ENCODE results near the gene TRMT44. TPM values are rescaled to one million over a fixed set of nuclear protein-coding genes. Genes with fewer than 3 reads are reported as not detected.

Gene TRMT44
- total and polyA plus RNA-seq, 2 of the 13 experiments (the other 11 are each of a cell fraction or from before 2014, with no cell fraction given): 5.8 to 8.6 TPM

DNA sequence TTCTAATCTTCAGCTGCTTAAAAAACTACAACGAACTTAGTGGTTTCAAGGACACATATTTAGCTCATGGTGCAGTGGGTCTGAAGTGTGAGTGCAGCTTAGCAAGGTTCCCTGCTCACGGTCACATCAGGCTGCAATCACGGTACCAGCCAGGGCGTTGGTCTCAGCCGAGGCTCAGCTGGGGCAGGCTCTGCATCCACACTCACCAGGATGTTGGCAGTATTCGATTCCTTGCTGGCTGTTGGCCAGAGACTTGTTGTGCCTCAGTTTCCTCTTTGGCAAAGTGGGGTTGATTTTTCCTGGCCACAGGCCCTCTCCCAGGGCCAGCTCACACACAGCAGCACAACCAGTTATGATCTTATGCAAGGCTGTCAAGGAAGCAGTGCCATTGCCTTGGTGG lies 61.8 kb downstream of the TRMT44 start:
- Histone ChIP-seq H3K4me2 (ENCODE audit: low read depth, low read length) (no peak overlapping the region), H3K4me3 (replicated peaks in 1 of 3; ENCODE audit: insufficient read depth in 1 of 3, low read depth in 2 of 3, low read length in 3 of 3) (no peak overlapping the region), H3K27me3 (ENCODE audit: control insufficient read depth in 1 of 2, insufficient read depth in 2 of 2, low read length in 2 of 2) (peaks cover 8 to 38% of the 10 kb centered on the region in 2 experiments; a peak in 4 of 5 replicates), H3K9ac (ENCODE audit: insufficient read depth, low read depth, low read length) (no peak overlapping the region), H4K20me1 (ENCODE audit: insufficient read depth, low read length) (no peaks in the 10 kb centered on the region), H2AFZ (ENCODE audit: low read length) (no peak overlapping the region), H3K36me3 (replicated peaks in 1 of 2; ENCODE audit: control insufficient read depth in 1 of 2, insufficient read depth in 2 of 2, low read length in 2 of 2) (no peaks in the 10 kb centered on the region), H3K27ac (ENCODE audit: extremely low read length, insufficient read depth, low read length) (no peak overlapping the region), H3K79me2 (ENCODE audit: insufficient read depth, low read length) (no peaks in the 10 kb centered on the region), H3K4me1 (ENCODE audit: insufficient read depth, low read length) (peaks cover 9% of the 10 kb centered on the region), H3K9me3 (ENCODE audit: low read length) (no peaks in the 10 kb centered on the region)
- POLR2A ChIA-PET: no interaction called here
- CTCF ChIA-PET (ENCODE audit: low intra/inter-chr PET ratio, low total read pairs): no interaction called here
- intact Hi-C loops (cut with micrococcal nuclease; ENCODE audit: unreplicated experiment): no loop called here
- DNase-seq (ENCODE audit: low spot score) (no peak), ATAC-seq (no peak), FAIRE-seq (no peak)
- whole genome bisulfite sequencing (ENCODE audit: low lambda C conversion rate): 35% methylated on average over 5 of the region's 6 CpGs
- in situ Hi-C loops (cut with HindIII; ENCODE audit: extremely low pct_ligation_motif_present, low pct_unique_long_range_greater_than_20kb): no loop called here
- BruUV-seq (replicated peaks): no TSS peak
- no peak for TF ChIP-seq CREBL2 (CRISPR knock-in tag; IDR thresholded peaks at IDR 0.05; ENCODE audit: borderline replicate concordance)

- BruUV-seq (replicated peaks): no TSS peak
- POLR2A ChIA-PET: no interaction called here
- H3K79me2 ChIP-seq (ENCODE audit: insufficient read depth, low read length): no peaks in the 10 kb centered on the region
- no peak overlapping the region for H2AFZ ChIP-seq (ENCODE audit: low read length)
- H3K9me3 ChIP-seq (ENCODE audit: low read length): no peaks in the 10 kb centered on the region
- H3K4me1 ChIP-seq (ENCODE audit: insufficient read depth, low read length): peaks cover 9% of the 10 kb centered on the region
- in situ Hi-C loops (cut with HindIII; ENCODE audit: extremely low pct_ligation_motif_present, low pct_unique_long_range_greater_than_20kb): no loop called here
- peaks cover 8 to 39% of the 10 kb centered on the region in 2 experiments; a peak in 4 of 5 replicates for H3K27me3 ChIP-seq (ENCODE audit: control insufficient read depth in 1 of 2, insufficient read depth in 2 of 2, low read length in 2 of 2)
- intact Hi-C loops (cut with micrococcal nuclease; ENCODE audit: unreplicated experiment): no loop called here
- 46% methylated on average over 8 of the region's 13 CpGs for whole genome bisulfite sequencing (ENCODE audit: low lambda C conversion rate)
- no peaks in the 10 kb centered on the region for H3K36me3 ChIP-seq (replicated peaks in 1 of 2; ENCODE audit: control insufficient read depth in 1 of 2, insufficient read depth in 2 of 2, low read length in 2 of 2)
- DNase-seq (ENCODE audit: low spot score) (peak; percentile 18), ATAC-seq (no peak; the same call in 2 of the 3 replicates), FAIRE-seq (no peak)
- no peak overlapping the region for H3K4me3 ChIP-seq (replicated peaks in 1 of 3; ENCODE audit: insufficient read depth in 1 of 3, low read depth in 2 of 3, low read length in 3 of 3)
- no peak for TF ChIP-seq RFXAP (CRISPR knock-in tag; IDR thresholded peaks at IDR 0.05; ENCODE audit: borderline replicate concordance)
- TF ChIP-seq PRDM10 (CRISPR knock-in tag; IDR thresholded peaks at IDR 0.05; ENCODE audit: low read depth): no peak
- H3K27ac ChIP-seq (ENCODE audit: extremely low read length, insufficient read depth, low read length): no peak overlapping the region
- no peak overlapping the region for H3K9ac ChIP-seq (ENCODE audit: insufficient read depth, low read depth, low read length)
- no peak overlapping the region for H3K4me2 ChIP-seq (ENCODE audit: low read depth, low read length)
- H4K20me1 ChIP-seq (ENCODE audit: insufficient read depth, low read length): no peaks in the 10 kb centered on the region
- CTCF ChIA-PET (ENCODE audit: low intra/inter-chr PET ratio, low total read pairs): no interaction called here
These were observed 62.4 kb downstream of the TRMT44 start for GRCh38 chr4:8502836-8503585.
